GM12878 (cell line): ENCODE measurements around the gene CLCA2. TPM values are rescaled to one million over a fixed set of nuclear protein-coding genes. Genes with fewer than 3 reads are reported as not detected.

Experiments used
- ESRRA ChIP-seq: IDR thresholded peaks from 2 replicates; pipeline ENCODE4 v1.6.1; 2012; ENCODE audit warnings: mild to moderate bottlenecking, low read length, improper control_type of control experiment
- polyA plus RNA-seq, 11 experiments: library from polyadenylated mRNA; depleted of rRNA in 4 of 11; unstranded in 6 of 11; stranded (reverse) in 5 of 11; fragments of >200 nt; fragmentation: Nextera tagmentation in 4 of 11; fragmentation: Illumina TruSeq in 1 of 11; extraction: Ambion mirVana in 4 of 11; extraction: Trizol in 1 of 11; gene quantifications; 1 replicate in 1 of 11; 2 replicates in 10 of 11; pipeline versions ENCODE4 v1.2.1 to v1.2.3, GENCODE V29; 2011 to 2016; ENCODE audit warnings: inconsistent platforms in 2 of 11, missing spikeins in 2 of 11, low read depth in 1 of 11
- total RNA-seq, 4 experiments: library from RNA; depleted of rRNA in 3 of 4; stranded (reverse); fragments of >200 nt in 3 of 4; fragmentation: Illumina TruSeq in 1 of 4; extraction: Trizol in 1 of 4; gene quantifications; 2 replicates each; pipeline versions ENCODE4 v1.2.1 to v1.2.3, GENCODE V29; 2013 to 2021
- TF ChIP-seq, protein P1 (sequence below): IDR thresholded peaks from 2 replicates; pipeline ENCODE4 v1.6.1; 2012; ENCODE audit warnings: improper control_type of control experiment, low read depth, low read length; ENCODE audit not compliant: insufficient replicate concordance

The CLCA2 gene
- total and polyA plus RNA-seq, 10 of the 15 experiments (the other 5 are each of a cell fraction or from before 2014, with no cell fraction given): 0.01 to 0.20 (median 0.08) TPM; not detected in 6

DNA sequence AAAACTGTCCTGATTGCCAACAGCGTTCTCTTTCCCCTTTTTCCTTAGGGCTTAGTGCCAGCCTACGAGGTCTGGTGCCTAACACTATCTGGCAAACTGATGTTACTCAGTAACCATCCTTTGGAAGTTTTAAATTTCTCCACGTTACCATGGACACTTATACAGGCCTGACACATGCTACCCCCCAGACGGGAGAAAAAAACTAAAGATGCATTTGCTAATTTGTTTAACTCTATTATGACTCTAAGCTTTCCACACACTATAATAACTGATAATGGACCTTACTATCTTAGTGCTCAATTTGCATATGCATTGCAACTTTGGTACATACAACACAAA, 81.6 kb downstream of the CLCA2 start (continued):
- TF ChIP-seq, protein P1, sequence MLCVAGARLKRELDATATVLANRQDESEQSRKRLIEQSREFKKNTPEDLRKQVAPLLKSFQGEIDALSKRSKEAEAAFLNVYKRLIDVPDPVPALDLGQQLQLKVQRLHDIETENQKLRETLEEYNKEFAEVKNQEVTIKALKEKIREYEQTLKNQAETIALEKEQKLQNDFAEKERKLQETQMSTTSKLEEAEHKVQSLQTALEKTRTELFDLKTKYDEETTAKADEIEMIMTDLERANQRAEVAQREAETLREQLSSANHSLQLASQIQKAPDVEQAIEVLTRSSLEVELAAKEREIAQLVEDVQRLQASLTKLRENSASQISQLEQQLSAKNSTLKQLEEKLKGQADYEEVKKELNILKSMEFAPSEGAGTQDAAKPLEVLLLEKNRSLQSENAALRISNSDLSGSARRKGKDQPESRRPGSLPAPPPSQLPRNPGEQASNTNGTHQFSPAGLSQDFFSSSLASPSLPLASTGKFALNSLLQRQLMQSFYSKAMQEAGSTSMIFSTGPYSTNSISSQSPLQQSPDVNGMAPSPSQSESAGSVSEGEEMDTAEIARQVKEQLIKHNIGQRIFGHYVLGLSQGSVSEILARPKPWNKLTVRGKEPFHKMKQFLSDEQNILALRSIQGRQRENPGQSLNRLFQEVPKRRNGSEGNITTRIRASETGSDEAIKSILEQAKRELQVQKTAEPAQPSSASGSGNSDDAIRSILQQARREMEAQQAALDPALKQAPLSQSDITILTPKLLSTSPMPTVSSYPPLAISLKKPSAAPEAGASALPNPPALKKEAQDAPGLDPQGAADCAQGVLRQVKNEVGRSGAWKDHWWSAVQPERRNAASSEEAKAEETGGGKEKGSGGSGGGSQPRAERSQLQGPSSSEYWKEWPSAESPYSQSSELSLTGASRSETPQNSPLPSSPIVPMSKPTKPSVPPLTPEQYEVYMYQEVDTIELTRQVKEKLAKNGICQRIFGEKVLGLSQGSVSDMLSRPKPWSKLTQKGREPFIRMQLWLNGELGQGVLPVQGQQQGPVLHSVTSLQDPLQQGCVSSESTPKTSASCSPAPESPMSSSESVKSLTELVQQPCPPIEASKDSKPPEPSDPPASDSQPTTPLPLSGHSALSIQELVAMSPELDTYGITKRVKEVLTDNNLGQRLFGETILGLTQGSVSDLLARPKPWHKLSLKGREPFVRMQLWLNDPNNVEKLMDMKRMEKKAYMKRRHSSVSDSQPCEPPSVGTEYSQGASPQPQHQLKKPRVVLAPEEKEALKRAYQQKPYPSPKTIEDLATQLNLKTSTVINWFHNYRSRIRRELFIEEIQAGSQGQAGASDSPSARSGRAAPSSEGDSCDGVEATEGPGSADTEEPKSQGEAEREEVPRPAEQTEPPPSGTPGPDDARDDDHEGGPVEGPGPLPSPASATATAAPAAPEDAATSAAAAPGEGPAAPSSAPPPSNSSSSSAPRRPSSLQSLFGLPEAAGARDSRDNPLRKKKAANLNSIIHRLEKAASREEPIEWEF: no peak
- no peak for TF ChIP-seq ESRRA
- TF ChIP-seq, all 136 proteins: peak for 0

Other genes with a start within 250 kb of the CLCA2 start
- gene ODF2L, start 27.8 kb upstream of the CLCA2 start, total RNA-seq (2014; rRNA removed): 12.2 and 19.9 TPM in 2 replicates
- gene ODF2L, start 27.8 kb upstream of the CLCA2 start, total RNA-seq (2014; rRNA removed; fragmentation: Illumina TruSeq; extraction: Trizol): 29.5 and 31.2 TPM in 2 replicates
- gene ODF2L, start 27.8 kb upstream of the CLCA2 start, total RNA-seq (2021): 16.6 and 17.1 TPM in 2 replicates
- gene ODF2L, start 27.8 kb upstream of the CLCA2 start, polyA plus RNA-seq (2011; rRNA removed): 10.4 and 25.3 TPM in 2 replicates
- gene ODF2L, start 27.8 kb upstream of the CLCA2 start, polyA plus RNA-seq (2014; fragmentation: Illumina TruSeq; extraction: Trizol): 22.8 and 41.0 TPM in 2 replicates
- 10 to 100 TPM; 20.0 to 25.9 TPM for gene ODF2L, start 27.8 kb upstream of the CLCA2 start, polyA plus RNA-seq (2014; fragmentation: Nextera tagmentation; extraction: Ambion mirVana)
- 13.5 and 13.6 TPM in 2 replicates for gene ODF2L, start 27.8 kb upstream of the CLCA2 start, polyA plus RNA-seq (2014; rRNA removed)
- gene ODF2L, start 27.8 kb upstream of the CLCA2 start, polyA plus RNA-seq (2016; fragmentation: Nextera tagmentation; extraction: Ambion mirVana): 10 to 100 TPM; 13.7 to 20.1 TPM
- not detected in 2 replicates for gene CLCA1, start 44.8 kb downstream of the CLCA2 start, total RNA-seq (2014; rRNA removed)
- not detected in 2 replicates for gene CLCA1, start 44.8 kb downstream of the CLCA2 start, total RNA-seq (2014; rRNA removed; fragmentation: Illumina TruSeq; extraction: Trizol)
- gene CLCA1, start 44.8 kb downstream of the CLCA2 start, total RNA-seq (2021): 0.13 and 0.27 TPM in 2 replicates
- gene CLCA1, start 44.8 kb downstream of the CLCA2 start, polyA plus RNA-seq (2011; rRNA removed): not detected in 2 replicates
- not detected in 2 replicates for gene CLCA1, start 44.8 kb downstream of the CLCA2 start, polyA plus RNA-seq (2014; fragmentation: Illumina TruSeq; extraction: Trizol)
- gene CLCA1, start 44.8 kb downstream of the CLCA2 start, polyA plus RNA-seq (2014; fragmentation: Nextera tagmentation; extraction: Ambion mirVana): not detected
- gene CLCA1, start 44.8 kb downstream of the CLCA2 start, polyA plus RNA-seq (2014; rRNA removed): not detected in 2 replicates
- not detected for gene CLCA1, start 44.8 kb downstream of the CLCA2 start, polyA plus RNA-seq (2016; fragmentation: Nextera tagmentation; extraction: Ambion mirVana)
- not detected in 2 replicates for gene CLCA4, start 122.9 kb downstream of the CLCA2 start, total RNA-seq (2014; rRNA removed)
- gene CLCA4, start 122.9 kb downstream of the CLCA2 start, total RNA-seq (2014; rRNA removed; fragmentation: Illumina TruSeq; extraction: Trizol): not detected in 2 replicates
- gene CLCA4, start 122.9 kb downstream of the CLCA2 start, total RNA-seq (2021): 0.05 TPM in 1 of 2 replicates, not detected in the other
- not detected in 2 replicates for gene CLCA4, start 122.9 kb downstream of the CLCA2 start, polyA plus RNA-seq (2011; rRNA removed)
- gene CLCA4, start 122.9 kb downstream of the CLCA2 start, polyA plus RNA-seq (2014; fragmentation: Illumina TruSeq; extraction: Trizol): 0.01 TPM in 1 of 2 replicates, not detected in the other
- gene CLCA4, start 122.9 kb downstream of the CLCA2 start, polyA plus RNA-seq (2014; fragmentation: Nextera tagmentation; extraction: Ambion mirVana): not detected
- 0.08 TPM in 1 of 2 replicates, not detected in the other for gene CLCA4, start 122.9 kb downstream of the CLCA2 start, polyA plus RNA-seq (2014; rRNA removed)
- gene CLCA4, start 122.9 kb downstream of the CLCA2 start, polyA plus RNA-seq (2016; fragmentation: Nextera tagmentation; extraction: Ambion mirVana): not detected